GM19351 (cell line): ENCODE measurements around the gene RAI14.
A peak's percentile ranks its signal among the peaks of the same experiment; 100 is the strongest.

Experiments used
- ATAC-seq: cut with Tn5 transposase; IDR thresholded peaks from one replicate; pipeline ENCODE4 v1.9.1; 2021; ENCODE audit warnings: mild to moderate bottlenecking, moderate library complexity; ENCODE audit not compliant: unreplicated experiment

The RAI14 gene

DNA sequence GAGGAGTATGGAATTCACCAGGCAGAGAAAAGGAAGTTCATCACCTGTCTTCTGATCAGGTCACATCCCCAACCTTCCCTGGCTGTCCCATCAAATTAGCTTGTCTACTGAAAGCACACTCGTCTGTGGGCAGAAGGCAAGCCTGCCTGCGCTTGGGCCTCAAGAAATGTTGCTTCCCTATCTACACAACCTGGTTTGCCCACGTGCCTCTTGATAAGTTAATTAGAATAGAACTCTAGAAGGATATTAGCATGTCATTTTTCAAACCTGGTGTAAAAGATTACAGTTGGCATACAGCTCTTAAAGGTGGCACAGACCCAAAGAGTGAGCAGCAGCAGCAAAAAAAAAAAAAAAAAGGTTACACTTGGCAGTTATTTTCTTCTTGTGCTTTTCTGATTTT, 188.0 kb downstream of the RAI14 start:
- no peak for ATAC-seq

DNA sequence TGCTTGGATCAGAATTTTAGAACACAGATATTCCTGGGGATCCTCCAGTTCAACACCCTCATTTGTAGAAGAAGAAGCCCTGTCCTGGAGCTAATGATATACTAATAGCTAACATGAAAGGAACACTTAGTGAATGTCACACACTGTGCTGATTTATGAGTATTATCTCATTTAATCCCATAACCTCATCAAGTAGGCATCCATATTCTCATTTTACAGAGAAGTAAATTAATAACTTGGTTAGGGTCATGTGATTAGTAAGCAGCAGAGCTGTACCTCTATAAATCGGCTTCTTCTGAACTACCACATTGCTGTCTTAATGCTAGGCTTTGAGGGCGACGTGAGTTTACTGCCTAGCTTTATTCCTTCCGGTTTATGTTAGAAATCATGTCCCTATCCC, 188.9 kb downstream of the RAI14 start:
- ATAC-seq, result no peak

DNA sequence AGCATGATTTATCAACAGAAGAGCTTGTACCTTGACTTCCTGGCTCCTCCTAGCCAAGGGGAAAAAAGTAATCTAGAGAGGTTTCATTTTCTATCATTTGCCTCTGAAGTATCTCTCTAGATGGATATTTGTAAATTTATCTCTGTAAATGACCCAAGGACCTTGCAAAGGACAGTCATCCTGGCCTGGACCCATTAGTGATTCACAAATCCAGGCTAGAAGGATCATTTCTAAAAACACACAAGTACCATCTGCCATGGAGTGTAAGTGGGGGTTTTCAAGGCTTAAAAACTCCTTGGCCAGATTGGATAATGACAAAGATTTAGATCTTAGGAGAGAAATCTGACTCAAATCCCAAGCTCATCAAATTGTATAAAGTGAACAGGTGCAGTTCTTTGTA, 190.9 kb downstream of the RAI14 start:
- no peak for ATAC-seq

DNA sequence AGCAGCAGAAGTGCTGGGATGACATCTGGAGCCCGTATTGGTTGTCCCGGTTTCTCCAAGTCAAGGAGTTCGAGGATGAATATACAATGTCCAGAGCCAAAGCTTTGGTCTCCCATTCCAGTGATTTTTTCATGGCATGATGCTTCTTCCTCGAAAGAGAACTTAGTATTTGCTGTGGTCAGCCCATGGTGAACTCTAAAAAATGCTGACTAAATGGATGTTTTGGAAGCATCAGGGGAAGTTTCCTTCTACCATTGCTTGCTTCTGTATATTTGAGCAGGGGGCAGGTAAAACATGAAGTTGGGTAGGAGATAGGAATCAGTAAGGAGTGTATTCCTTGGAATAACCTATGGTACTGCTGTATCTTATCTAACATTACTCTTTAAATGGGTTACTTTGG, 191.4 kb downstream of the RAI14 start:
- ATAC-seq, result no peak

DNA sequence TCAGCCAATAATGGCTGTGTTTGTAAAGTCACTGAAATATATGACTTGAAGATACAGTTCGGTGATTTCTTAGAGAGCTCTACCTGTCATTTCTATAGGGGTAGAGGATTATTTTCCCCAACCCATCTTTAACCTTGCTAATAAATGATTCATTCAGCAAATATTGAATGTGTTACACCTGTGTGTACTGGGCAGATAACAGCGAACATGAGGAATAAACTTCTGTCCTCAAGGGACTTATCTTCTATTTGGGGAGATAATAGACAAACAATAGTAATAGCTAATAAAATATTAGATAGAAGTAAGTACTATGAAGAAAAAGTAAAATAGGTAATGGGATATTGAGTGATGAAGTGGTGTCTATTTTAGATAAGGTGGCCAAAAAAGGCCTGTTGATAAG, 192.1 kb downstream of the RAI14 start:
- no peak for ATAC-seq

DNA sequence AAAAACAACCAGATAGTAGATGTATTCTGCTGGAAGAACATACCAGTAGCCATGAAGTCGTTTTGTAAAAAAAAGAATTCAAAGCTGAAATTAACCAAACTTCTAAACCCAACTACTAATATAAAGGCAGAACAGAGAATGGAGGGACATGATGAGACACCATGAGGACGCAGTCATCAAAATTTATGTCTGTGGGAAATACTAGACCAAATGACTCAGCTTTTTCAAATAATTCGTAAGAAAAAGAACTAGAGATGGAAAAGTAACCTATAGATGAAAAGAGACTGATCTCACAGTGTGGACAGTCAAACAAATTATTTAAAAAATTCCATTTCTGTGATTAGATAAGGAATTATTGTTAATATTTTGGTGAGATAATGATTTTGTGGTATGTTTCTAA, 193.1 kb downstream of the RAI14 start:
- ATAC-seq, result no peak

DNA sequence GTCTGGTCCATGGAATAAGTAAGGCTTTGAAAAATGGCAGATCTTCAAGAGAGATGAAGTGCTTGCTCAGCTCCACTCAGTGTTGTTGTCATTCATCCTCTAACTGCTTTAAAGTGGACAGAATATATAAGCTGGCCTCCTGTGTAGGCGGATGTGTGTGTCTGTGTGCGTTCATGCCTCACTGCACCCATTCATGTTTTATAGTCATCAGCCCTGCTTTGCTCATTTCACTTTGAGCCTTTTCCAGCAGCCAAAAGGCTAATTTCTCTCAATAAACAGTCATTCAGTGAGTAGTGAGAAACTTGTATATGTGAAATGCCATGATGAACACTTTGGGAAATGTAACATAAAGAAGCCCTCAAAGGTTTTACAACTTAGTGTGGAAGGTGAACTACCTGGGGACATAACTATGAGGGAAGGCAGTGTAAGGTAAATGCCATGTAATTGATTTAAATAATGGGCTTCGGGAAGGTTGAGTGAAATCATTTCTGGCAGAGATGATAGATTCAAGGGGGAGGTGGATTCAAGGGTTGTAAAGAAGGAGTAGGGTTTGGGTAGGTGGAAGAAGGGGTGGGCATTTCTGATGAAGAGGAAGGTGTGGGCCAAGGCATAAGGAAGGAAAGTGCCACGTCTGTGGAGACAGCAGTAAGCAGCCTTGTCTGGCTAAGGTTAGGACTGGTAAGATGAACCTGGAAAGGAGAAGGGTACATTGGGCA, 198.5 kb downstream of the RAI14 start:
- ATAC-seq, result peak; percentile 99

DNA sequence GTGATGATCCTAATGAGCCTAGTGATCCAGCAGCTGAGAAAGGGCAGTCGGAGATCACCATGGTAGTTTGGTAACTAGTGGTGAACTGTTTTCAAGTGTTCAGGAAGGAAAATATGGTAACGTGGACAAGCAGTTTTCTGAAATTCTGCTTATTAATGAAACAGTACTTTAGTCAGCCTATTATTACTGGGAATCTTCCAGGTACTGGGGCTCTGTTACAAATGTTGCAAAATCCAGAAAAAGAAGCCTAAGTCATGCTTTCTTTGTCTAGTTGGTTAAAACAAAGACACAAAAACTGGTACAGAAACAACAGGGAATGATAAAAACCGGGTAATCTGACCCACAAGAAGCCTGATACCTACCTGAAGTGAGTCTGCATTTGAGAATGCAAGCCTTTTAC, 201.0 kb downstream of the RAI14 start:
- no peak for ATAC-seq

DNA sequence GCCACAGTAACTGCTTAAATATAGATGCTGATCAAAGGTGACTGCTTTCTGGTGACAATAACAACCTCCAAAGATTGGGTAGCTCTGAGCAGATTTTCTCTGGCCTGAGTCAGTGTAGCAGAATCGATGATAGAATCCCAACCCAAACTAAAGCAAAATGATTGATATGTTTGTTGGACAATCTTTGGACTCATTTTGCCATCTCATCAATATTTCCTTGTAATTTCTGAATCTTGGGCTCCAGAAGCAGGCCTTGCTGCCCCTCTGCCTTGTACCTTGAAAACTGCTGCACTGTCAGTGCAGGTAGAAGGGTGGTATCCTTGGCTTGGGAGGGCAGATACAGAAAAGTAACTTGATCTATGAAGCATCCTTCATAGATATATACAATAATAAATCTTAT, 201.8 kb downstream of the RAI14 start:
- no peak for ATAC-seq

DNA sequence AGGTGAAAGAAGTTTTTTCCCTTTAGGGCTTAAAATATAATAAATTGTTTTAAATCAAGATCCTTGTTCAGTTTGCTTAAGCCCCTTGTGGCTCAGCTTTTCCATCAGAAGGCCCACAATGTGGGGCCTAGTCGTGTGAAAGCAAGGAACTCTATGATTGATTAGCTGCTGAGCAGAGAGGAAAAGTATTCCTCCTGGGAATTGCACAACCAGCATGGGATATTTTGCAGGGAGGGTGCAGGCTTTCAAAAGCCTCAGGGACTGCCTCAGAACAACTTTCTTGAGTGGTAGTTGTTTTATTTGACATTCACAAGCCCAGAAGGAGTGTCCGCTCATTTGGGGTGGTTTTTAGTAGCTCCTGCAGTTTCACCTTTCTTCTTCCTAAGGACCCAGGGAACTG, 202.7 kb downstream of the RAI14 start:
- no peak for ATAC-seq

DNA sequence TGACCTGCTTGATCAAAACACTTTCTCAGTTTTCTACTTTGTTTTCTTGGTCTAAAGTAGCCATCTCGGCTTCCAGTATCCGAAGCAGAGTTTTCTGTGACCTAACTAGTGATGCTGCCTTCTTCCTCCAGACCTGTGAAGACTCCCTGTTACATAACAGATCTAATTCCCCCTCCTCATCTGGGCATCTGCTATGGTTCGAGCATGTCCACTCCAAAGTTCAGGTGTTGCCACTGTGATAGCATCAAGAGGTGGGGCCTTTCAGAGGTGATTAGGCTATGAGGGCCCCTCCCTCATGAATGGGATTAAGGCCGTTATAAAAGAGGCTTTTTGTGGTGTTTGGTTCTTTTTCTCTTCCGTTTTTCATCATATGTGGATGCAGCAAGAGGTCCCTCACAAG, 203.1 kb downstream of the RAI14 start:
- no peak for ATAC-seq

DNA sequence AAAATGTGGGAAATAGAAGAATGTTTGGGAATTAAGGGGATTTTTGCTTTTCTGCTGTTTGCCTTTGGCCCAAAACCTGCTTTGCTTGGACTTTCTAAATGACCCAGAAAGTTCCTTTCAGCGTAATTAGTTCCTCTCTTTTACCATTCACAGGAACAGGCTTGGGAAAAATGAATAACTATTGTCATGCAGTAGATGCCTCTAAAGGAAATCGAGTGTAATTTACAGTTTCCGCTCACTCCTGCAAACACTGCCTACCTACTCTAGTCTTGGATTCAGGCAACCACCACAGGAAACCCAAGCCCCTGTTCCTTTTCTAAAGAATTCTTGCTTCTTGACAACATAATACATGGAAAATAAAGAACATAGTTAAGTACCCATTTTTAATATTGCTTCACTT, 207.8 kb downstream of the RAI14 start:
- ATAC-seq, result no peak

DNA sequence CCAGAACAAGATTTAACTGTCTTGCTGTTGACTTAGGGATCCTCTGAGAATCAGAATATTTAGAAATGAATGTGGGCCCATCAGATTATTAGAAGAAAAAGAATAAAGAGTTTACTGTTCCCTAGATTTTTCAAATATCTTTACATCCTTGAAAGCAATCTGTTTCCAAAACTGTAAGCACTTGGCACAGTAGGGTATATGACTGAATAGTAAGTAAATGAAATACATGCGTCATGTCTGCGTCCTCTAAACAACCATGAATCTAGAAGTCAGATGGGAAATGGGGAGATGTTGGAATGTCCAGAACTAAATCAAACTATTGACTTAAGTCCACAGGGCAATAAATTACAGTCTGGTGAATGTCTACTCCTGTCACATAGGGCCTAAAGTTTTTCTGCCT, 209.0 kb downstream of the RAI14 start:
- ATAC-seq, result no peak

DNA sequence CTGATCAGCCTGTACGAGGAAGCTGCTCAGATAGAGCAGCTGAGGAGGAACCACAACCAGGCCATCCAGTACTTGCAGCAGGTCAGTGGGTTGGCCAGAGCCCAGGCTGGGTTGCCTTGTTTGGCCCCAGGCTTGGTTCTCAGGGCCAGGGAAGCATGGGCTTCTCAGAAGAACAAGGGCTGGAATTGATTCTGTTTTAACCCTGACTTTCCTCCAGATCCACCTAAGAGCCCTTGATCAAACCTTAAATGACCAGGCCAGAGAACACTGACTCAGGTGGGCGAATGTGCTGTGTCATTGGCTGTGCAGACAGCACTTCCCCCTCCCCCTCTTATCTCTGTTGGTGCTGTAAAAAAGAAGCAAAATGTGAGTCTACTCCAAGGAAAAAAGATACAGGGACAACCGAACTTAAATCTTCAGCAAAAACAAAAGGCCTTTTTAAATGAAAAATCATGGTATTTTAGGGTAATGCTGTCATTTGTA, 210.9 kb downstream of the RAI14 start:
- no peak for ATAC-seq

DNA sequence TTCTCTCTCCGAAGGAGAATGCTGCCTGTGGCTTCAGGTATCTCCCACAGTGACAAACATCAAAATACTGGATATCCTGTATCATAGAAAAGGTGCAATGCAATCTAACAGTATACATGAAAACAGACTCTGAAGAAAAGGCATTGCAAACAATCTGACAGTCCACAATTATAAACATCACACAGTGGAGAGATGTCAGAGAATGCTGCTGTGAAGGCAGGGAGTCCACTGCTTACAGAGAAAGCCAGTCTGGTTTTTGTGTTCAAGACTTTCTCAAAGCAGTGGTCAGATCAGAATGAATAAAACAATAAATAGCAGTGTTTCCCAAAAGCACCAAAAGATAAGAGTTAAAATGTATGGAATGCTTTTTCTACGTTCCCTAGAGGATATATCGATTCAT, 211.5 kb downstream of the RAI14 start:
- no peak for ATAC-seq

DNA sequence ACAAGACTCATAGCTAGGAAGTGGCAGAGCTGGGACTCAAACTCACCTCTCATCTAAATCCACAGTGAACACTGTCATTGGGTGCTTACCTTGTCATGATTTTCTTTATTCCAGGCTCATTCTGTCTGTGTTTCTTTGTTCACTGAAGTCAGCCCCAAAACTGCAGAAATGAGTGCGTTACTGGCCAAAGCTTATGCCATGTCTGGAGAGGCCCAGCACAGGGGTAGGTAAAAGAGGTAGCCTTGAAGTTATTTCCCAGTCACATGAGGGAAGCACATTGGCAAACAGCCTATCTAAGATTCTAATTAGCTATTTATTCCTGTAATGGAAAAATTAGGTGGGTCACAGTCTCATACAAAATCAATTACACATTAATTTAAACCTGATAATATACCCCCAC, 212.7 kb downstream of the RAI14 start:
- no peak for ATAC-seq

DNA sequence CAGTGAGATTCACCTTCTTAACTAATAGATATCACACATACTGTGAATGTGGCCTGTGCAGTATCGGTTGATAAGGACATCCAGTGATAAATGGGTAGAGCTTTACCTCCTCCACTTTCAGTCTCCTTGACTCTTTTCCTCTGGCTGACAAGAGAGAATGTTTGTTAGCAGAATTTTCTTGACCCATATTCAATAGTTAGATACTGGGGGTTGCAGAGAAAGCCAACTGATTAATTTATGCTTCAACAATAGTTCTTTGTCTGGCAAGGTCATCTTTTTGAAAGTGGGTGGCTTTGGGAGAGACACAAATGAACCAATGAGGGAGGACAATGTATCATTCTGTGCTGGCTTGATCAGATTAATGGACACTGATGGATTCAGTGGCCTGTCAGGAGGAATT, 213.1 kb downstream of the RAI14 start:
- ATAC-seq, result no peak

DNA sequence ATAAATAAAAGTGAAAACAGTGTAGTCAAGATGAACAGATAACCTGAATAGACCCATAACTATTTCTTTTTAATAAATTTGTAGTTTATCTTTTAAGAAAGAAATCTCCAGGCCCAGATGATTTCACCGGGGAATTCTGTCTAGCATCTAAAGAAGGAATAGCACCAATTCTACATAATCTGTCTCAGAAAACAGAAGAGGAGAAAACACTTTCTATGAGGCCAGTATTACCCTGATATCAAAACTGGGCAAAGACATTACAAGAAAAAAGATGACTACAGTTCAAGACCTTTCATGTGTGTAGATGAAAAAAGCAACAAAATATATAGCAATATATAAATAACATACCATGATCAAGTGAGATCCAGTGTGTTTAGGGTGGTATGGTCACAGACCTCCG, 214.3 kb downstream of the RAI14 start:
- no peak for ATAC-seq

DNA sequence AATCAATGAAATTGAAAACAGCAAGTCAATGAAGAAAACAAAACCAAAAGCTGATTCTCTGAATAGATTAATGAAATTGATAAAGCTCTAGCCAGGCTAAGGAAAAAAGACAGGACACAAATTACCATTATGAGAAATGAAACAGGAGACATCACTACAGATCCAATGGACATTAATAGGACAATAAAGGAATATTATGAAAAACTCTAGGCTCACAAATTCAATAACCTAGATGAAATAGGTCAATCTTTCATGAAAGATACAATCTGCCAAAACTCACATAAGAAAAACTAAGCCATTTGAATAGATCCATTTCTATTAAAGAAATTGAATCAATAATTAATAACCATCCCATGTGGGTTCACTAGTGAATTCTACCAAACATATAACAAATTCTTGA, 220.1 kb downstream of the RAI14 start:
- no peak for ATAC-seq

DNA sequence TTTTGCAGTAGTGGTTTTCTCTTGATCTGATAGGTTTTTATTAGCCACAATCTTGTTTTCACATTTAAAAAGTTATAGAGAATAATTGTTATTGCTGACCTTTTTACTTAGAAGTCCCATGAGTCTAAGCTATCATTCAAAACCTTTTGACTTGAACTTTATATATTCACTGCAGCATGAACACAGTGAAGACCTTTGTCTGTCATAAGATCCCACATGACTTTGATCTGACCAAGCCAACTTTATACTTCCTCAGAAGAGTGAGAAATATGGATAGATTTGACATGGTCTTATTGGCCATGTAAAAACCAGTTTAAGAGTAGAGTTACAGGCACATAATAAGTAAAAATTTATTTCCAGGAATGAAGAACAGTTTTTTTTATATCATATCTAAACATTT, 225.1 kb downstream of the RAI14 start:
- no peak for ATAC-seq
